Liver (tissue), 9 donors: ENCODE measurements around the gene TCF7L2. TPM values are rescaled to one million over a fixed set of nuclear protein-coding genes. Genes with fewer than 3 reads are reported as not detected.

Experiments
- DNase-seq: peaks from one replicate; pipeline ENCODE4 v3.0.0-alpha.2; 2017; ENCODE audit warnings: low spot score
- H3K27ac ChIP-seq, 2 donors: one replicate each; pipeline ENCODE4 v1.7.0; 2013; ENCODE audit warnings: inconsistent platforms in 2 of 2, low read length in 2 of 2, control low read depth in 1 of 2, low read depth in 1 of 2, mild to moderate bottlenecking in 1 of 2
- H3K27me3 ChIP-seq, 4 donors: one replicate each; pipeline versions ENCODE4 v1.6.1 to v1.7.0; 2013; ENCODE audit warnings: low read length in 3 of 4, inconsistent platforms in 1 of 4, mild to moderate bottlenecking in 1 of 4, moderate library complexity in 1 of 4; ENCODE audit not compliant: control insufficient read depth in 4 of 4, insufficient read depth in 4 of 4
- H3K36me3 ChIP-seq, 4 donors: one replicate each; pipeline versions ENCODE4 v1.6.1 to v1.7.0; 2013; ENCODE audit warnings: low read length in 3 of 4, mild to moderate bottlenecking in 3 of 4, low read depth in 1 of 4, moderate library complexity in 1 of 4; ENCODE audit not compliant: control insufficient read depth in 4 of 4, insufficient read depth in 3 of 4
- H3K4me1 ChIP-seq, 4 donors: one replicate each; pipeline versions ENCODE4 v1.6.1 to v1.7.0; 2013; ENCODE audit warnings: low read length in 3 of 4, mild to moderate bottlenecking in 3 of 4, moderate library complexity in 1 of 4; ENCODE audit not compliant: control insufficient read depth in 4 of 4, insufficient read depth in 4 of 4
- H3K4me3 ChIP-seq, 3 donors: one replicate each; pipeline versions ENCODE4 v1.6.1 to v1.7.0; 2013; ENCODE audit warnings: low read length in 3 of 3, control low read depth in 1 of 3, low read depth in 1 of 3, mild to moderate bottlenecking in 1 of 3
- H3K9ac ChIP-seq, 2 donors: one replicate each; pipeline ENCODE4 v1.7.0; 2013; ENCODE audit warnings: low read length in 2 of 2, mild to moderate bottlenecking in 2 of 2, moderate library complexity in 2 of 2, control low read depth in 1 of 2, low read depth in 1 of 2
- H3K9me3 ChIP-seq, 4 donors: one replicate each; pipeline versions ENCODE4 v1.6.1 to v1.7.0; 2013; ENCODE audit warnings: low read length in 3 of 4; ENCODE audit not compliant: control insufficient read depth in 4 of 4
- ATF3 ChIP-seq: IDR thresholded peaks from 2 replicates; pipeline ENCODE4 v1.6.1; 2016; ENCODE audit warnings: antibody characterized with exemption
- CTCF ChIP-seq: fragments of 150-350 bp; IDR thresholded peaks from 2 replicates; pipeline ENCODE4 v1.5.1; 2017; ENCODE audit warnings: improper control_type of control experiment, low read depth, low read length; ENCODE audit not compliant: missing input control
- EGR1 ChIP-seq, 2 donors: IDR thresholded peaks; 2 replicates each; pipeline ENCODE4 v1.6.1; 2016 to 2018; ENCODE audit warnings: antibody characterized with exemption in 2 of 2, low read depth in 2 of 2
- FOXA1 ChIP-seq: IDR thresholded peaks from 2 replicates; pipeline ENCODE4 v1.6.1; 2016; ENCODE audit warnings: antibody characterized with exemption
- FOXA2 ChIP-seq: IDR thresholded peaks from 2 replicates; pipeline ENCODE4 v1.6.1; 2016; ENCODE audit warnings: antibody characterized with exemption
- HNF4A ChIP-seq, 2 donors: conservative IDR thresholded peaks; 2 replicates each; pipeline ENCODE4 v1.6.1; 2016; ENCODE audit warnings: antibody characterized with exemption in 2 of 2, mild to moderate bottlenecking in 2 of 2
- HNF4G ChIP-seq: IDR thresholded peaks from 2 replicates; pipeline ENCODE4 v1.6.1; 2016; ENCODE audit warnings: antibody characterized with exemption
- JUND ChIP-seq, 2 donors: IDR thresholded peaks; 2 replicates each; pipeline ENCODE4 v1.6.1; 2016; ENCODE audit warnings: antibody characterized with exemption in 2 of 2
- MAX ChIP-seq: IDR thresholded peaks from 2 replicates; pipeline ENCODE4 v1.6.1; 2016; ENCODE audit warnings: antibody characterized with exemption
- NR2F2 ChIP-seq: IDR thresholded peaks from 2 replicates; pipeline ENCODE4 v1.6.1; 2016; ENCODE audit warnings: antibody characterized with exemption
- RAD21 ChIP-seq, 2 donors: IDR thresholded peaks; 2 replicates each; pipeline ENCODE4 v1.6.1; 2016; ENCODE audit warnings: antibody characterized with exemption in 2 of 2, mild to moderate bottlenecking in 2 of 2
- REST ChIP-seq: IDR thresholded peaks from 2 replicates; pipeline ENCODE4 v1.6.1; 2016; ENCODE audit warnings: antibody characterized with exemption, mild to moderate bottlenecking
- RXRA ChIP-seq, 2 donors: IDR thresholded peaks; 2 replicates each; pipeline ENCODE4 v1.6.1; 2017 to 2018; ENCODE audit warnings: antibody characterized with exemption in 2 of 2, mild to moderate bottlenecking in 1 of 2
- SP1 ChIP-seq: IDR thresholded peaks from 2 replicates; pipeline ENCODE4 v1.6.1; 2018; ENCODE audit warnings: antibody characterized with exemption, mild to moderate bottlenecking
- YY1 ChIP-seq: IDR thresholded peaks from 2 replicates; pipeline ENCODE4 v1.6.1; 2016; ENCODE audit warnings: antibody characterized with exemption, mild to moderate bottlenecking
- ZBTB33 ChIP-seq: IDR thresholded peaks from 2 replicates; pipeline ENCODE4 v1.6.1; 2016; ENCODE audit warnings: antibody characterized with exemption
- WGBS: extraction: QIAGEN DNeasy Blood & Tissue Kit; methylation state at CpG from one replicate; pipeline ENCODE4 v1.1.7; 2013; 5-methylcytosine and 5-hydroxymethylcytosine counted together
- polyA plus RNA-seq, 2 donors: library from polyadenylated mRNA; stranded (reverse) in 1 of 2; unstranded in 1 of 2; fragments of 200-250 nt in 1 of 2; fragments of >200 nt in 1 of 2; fragmentation: Nextera tagmentation in 1 of 2; extraction: Ambion mirVana in 1 of 2; gene quantifications; one replicate each; pipeline versions ENCODE4 v1.2.1 to v1.2.3, GENCODE V29; 2013 to 2015
- total RNA-seq, 2 donors: library from RNA; depleted of rRNA; stranded (reverse); fragments of >200 nt; gene quantifications; one replicate each; pipeline ENCODE4 v1.2.3, GENCODE V29; 2014
- donor health status: healthy.
- donor health status: healthy.
- donor health status: healthy.
- donor health status: healthy.
- donor health status: healthy.

The TCF7L2 gene
- total and polyA plus RNA-seq, 4 donors = 4.9 to 18.0 (median 8.3) TPM

- Histone ChIP-seq H3K36me3 (peaks cover 2 to 9% (median 5%) of the 10 kb centered on the region in 4 donors), H3K27me3 (no peaks in the 10 kb centered on the region), H3K4me1 (peaks cover 6 to 35% (median 22%) of the 10 kb centered on the region in 4 donors), H3K4me3 (no peak overlapping the region), H3K9me3 (no peaks in the 10 kb centered on the region), H3K27ac (no peak overlapping the region), H3K9ac (no peak overlapping the region)
- 88% methylated on average over 4 of the region's 4 CpGs for WGBS
- TF ChIP-seq HNF4A (conservative IDR thresholded peaks at IDR 0.05) = no peak
- no peak for TF ChIP-seq RAD21 (IDR thresholded peaks at IDR 0.05)
- TF ChIP-seq ZBTB33 = no peak
- TF ChIP-seq FOXA1 = no peak
- no peak for TF ChIP-seq SP1
- TF ChIP-seq EGR1 (IDR thresholded peaks at IDR 0.05; ENCODE audit: low read depth in 2 of 2) = no peak
- no peak for TF ChIP-seq JUND (IDR thresholded peaks at IDR 0.05)
- no peak for TF ChIP-seq ATF3
- no peak for TF ChIP-seq HNF4G
- TF ChIP-seq RXRA (IDR thresholded peaks at IDR 0.05) = no peak
- no peak for TF ChIP-seq FOXA2
- TF ChIP-seq MAX = no peak
- no peak for TF ChIP-seq NR2F2
- no peak for TF ChIP-seq REST
- TF ChIP-seq YY1 = no peak
- DNase-seq = no peak
Observed at GRCh38 chr10:112957640-112958092, 7.6 kb downstream of the TCF7L2 start.

- Histone ChIP-seq H3K36me3 (peaks cover 2 to 9% (median 5%) of the 10 kb centered on the region in 4 donors), H3K27me3 (no peaks in the 10 kb centered on the region), H3K9ac (no peak overlapping the region), H3K27ac (no peak overlapping the region), H3K4me3 (no peak overlapping the region), H3K4me1 (peaks cover 6 to 27% (median 19%) of the 10 kb centered on the region in 4 donors), H3K9me3 (no peaks in the 10 kb centered on the region)
- no peak for DNase-seq
- TF ChIP-seq FOXA2 (no peak), CTCF (no peak)
- 87% methylated on average over 8 of the region's 8 CpGs for WGBS
Observed at GRCh38 chr10:112958275-112958995, 8.4 kb downstream of the TCF7L2 start.
